Measurements from ENCODE around the gene EYA2.

EYA2 gene

DNA sequence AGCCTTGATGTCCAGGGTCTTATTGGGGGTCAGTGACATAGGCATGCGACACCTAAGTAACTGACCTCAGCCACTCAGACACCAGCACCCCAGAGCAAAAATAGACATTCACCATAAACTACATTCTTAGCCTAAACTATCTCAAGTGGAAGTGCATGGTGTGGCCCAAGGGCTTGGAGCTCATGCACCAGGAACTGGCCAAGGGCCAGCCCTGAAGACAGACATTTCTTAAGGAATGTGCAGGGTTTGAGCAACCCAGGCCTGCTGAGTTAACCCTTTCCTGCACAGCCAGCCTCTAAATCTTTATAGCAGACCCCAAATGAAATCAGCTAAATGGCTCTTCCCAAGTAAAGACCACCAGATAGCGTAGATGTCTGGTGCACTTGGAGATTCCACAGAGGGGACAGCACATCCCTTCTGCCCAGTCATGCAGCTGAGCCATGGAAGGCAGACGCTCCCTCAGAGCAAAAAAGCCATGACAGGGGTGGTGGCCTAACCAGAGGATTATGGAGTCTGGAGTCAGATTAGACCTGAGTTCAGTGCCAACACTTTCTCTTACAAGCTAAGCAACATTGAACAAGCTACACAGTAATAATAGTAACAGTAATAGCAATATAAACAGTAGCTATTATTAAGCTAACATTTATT lies 239.3 kb downstream of the EYA2 start:
- no peak for DNase-seq (ENCODE audit: low read depth in 4 of 4, low spot score in 1 of 4)

DNA sequence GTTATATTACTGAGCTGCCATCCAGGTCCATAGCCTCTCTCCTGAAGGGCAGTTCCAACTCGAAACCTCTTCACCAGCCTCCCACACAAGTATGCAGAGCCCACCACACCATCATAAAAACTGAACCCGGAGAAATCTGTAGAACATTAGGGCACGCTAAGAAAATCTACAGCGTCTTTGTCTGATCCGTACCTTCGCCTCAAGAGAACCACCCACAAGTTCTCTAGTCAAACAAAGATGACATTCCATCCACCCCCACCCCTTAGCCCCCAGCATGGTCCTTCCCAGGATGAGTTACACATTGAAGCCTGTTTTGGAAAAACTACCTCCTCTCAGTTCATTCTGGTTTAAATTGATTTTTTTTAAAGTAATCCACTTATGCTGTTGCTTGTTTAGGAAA lies 242.1 kb downstream of the EYA2 start:
- no peak for DNase-seq (ENCODE audit: low read depth in 4 of 4, low spot score in 1 of 4)

DNA sequence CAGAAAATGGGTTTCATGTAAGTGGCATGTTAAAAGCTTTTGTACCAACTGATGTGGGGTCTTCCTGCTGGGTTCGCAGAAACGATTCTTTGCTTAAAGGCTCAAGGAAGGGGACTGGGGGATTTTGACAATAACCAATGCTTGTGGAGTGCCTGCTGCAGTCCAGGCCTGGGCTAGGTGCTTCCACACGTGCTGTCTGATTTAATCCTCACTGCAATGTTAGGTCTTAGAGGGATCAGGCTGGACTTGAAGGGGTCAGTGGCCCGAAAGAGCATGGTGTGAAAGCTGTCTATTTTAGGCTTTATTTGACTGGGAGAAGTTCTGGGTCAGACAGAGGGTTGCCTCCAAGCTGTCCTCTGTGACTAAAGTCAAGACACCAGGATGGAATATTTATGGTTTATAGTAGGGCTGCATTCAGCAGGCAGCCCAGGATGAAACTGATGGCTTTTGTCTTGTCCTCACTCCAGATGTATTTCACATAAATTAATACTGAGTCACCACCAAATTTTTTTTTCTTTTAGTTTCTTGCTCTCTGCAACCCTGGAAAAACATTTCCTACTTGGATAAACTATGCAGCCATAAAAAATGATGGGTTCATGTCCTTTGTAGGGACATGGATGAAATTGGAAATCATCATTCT lies 242.7 kb downstream of the EYA2 start:
- DNase-seq (ENCODE audit: low read depth in 4 of 4, low spot score in 1 of 4), result no peak

DNA sequence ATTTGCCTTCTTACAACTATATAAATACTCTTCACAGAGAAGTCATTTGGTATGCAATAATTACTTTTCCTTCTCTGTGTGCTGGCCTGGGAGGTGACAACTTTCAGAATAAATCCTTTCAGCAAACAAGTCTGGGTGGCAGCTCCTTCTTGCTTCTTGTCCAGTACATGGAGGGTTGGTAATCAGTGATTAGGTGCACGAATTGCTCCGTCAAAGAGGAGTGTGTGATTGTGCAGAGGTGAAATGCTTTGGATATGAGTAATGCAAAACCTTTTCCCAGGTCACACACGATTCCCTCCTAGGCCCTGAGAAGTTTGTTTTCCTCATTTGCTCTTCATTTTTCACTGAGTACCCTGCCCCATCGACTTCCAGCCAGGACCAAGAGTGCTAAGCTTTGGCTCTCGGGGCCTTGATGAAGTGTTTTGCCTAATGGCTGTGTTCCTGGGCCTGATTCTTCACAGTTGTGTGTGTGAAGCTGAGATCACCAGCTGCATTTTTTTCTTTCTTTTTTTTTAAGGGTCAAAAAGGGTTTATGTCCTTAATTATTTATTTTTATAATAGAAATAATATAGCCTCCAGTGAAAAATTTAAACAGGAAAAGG lies 245.4 kb downstream of the EYA2 start:
- DNase-seq (ENCODE audit: low read depth in 4 of 4, low spot score in 1 of 4), result no peak

DNA sequence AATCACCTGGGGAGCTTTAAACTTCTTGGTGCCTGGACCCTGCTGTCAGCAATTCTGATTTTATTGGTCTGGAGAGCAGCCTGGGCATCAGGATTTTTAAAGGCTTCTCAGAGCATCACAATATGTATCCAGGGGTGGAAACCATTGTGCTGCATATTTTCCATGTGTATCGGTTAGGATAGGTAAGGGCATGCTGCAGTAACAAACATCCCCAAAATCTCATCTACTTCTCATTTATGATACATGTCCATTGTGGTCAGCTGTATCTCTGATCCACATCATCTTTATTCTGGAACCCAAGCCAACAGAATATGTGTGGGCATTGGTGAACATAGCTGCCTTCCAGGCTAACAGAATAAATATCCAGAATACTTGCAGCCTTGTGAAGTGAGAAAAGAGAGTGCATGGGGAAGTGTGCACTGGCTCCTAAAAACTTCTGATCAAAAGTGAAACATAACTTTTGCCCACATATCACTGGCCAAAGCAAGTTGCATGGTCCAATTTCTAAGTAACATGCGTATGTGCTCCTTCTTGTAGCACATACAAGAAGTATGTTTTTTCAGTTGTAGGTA lies 246.8 kb downstream of the EYA2 start:
- DNase-seq (ENCODE audit: low read depth in 4 of 4, low spot score in 1 of 4), result no peak

DNA sequence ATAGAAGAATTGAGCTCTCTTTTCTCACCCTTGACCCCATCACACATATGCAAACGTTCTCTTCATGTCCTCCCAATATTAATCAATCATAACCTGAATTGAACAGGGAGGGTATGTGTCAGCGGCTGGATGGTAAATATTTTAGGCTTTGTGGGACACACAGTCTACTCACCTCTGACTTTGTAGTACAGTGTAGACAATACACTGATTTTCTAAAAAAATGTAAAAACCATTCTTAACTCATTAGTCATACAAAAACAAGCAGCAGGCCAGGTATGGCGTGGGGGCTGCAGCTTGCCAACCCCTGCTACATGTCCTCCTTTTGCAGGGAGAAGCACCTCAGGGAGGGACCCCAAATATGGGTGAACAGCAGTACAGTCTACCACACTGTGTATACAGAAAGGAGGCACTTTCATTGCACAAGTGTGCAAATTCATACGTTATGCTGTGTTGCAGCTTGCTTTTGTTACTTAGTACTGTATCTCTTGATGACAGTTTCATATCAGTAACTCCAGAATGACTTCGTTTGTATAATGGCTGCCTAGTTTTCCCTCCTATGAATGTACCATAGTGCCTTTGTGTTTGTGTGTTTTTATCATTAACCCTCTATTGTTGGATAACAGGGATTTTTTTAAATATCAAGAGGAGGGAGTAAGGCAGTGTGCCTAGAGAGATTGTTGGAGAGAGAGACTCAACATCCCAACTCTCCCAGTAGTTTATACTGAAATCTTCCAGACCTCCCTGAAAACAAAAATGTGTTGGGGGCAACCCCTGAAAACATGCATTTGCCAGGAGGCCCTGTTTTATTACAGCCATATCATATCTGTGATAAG lies 247.5 kb downstream of the EYA2 start:
- DNase-seq (ENCODE audit: low read depth in 4 of 4, low spot score in 1 of 4), result no peak

DNA sequence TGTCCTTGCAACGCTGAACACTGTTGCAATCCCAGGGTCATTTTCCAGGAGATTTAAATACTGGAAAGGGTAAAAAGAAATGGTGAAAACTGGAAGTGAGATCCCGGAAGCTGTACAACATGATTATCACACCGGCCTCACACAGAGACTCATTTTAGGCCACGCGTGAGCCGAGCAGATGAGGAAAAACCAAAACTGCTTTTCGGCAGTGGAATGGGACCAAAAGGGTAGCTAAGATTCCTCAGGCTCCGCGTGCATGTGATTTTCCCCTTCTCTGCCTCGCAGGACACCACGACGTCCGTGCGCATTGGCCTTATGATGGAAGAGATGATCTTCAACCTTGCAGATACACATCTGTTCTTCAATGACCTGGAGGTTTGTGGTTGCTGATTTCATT lies 248.1 kb downstream of the EYA2 start:
- DNase-seq (ENCODE audit: low read depth in 4 of 4, low spot score in 1 of 4), result no peak

- no peak for DNase-seq (ENCODE audit: low read depth in 4 of 4, low spot score in 1 of 4)
These were observed 249.0 kb downstream of the EYA2 start for GRCh38 chr20:47143657-47144056.

- DNase-seq (ENCODE audit: low read depth in 4 of 4, low spot score in 1 of 4), result no peak
These were observed 249.8 kb downstream of the EYA2 start for GRCh38 chr20:47144463-47144862.

GRCh38 chr20:47146686-47147085 lies 252.0 kb downstream of the EYA2 start:
- no peak for DNase-seq (ENCODE audit: low read depth in 4 of 4, low spot score in 1 of 4)

DNA sequence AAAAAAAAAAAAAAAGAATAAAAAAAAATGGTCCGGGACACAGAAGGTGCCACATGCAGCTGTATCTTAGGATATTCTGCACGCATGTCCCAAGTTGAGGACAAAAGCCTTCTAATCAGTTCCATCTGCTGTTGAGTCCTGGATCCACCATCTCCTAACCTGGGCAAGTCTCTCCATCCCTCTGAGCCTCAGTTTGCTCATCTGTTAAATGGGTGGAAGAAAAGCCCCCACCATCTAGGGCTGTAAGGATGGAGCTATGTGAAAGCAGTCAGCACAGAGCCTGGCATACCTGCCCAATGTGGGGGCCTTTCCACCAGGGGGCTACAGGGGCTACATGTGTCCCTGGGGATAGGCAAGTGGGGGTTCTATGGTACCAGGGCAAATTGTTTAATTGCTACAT lies 253.4 kb downstream of the EYA2 start:
- DNase-seq (ENCODE audit: low read depth in 4 of 4, low spot score in 1 of 4), result no peak

GRCh38 chr20:47149939-47150338 lies 255.3 kb downstream of the EYA2 start:
- no peak for DNase-seq (ENCODE audit: low read depth in 4 of 4, low spot score in 1 of 4)

GRCh38 chr20:47150403-47151152 lies 255.9 kb downstream of the EYA2 start:
- no peak for DNase-seq (ENCODE audit: low read depth in 4 of 4, low spot score in 1 of 4)

GRCh38 chr20:47152068-47152467 lies 257.4 kb downstream of the EYA2 start:
- no peak for DNase-seq (ENCODE audit: low read depth in 4 of 4, low spot score in 1 of 4)

DNA sequence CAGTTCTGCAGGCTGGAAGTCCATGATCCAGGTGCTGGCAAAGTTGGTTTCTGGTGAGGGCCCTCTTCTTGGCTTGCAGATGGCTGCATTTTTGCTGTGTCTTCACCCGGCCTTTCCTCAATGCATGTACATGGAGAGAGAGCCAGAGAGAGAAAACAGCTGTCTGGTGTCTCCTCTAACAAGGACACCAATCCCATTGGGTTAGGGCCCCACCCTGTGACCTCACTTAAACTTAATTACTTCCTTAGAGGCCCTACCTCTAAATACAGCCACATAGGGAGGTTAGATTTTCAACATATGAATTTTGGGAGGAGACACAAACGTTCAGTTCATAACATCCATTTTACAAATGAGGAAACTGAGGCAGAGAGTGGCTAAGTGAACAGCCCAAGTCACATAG lies 259.4 kb downstream of the EYA2 start:
- DNase-seq (ENCODE audit: low read depth in 4 of 4, low spot score in 1 of 4), result no peak

DNA sequence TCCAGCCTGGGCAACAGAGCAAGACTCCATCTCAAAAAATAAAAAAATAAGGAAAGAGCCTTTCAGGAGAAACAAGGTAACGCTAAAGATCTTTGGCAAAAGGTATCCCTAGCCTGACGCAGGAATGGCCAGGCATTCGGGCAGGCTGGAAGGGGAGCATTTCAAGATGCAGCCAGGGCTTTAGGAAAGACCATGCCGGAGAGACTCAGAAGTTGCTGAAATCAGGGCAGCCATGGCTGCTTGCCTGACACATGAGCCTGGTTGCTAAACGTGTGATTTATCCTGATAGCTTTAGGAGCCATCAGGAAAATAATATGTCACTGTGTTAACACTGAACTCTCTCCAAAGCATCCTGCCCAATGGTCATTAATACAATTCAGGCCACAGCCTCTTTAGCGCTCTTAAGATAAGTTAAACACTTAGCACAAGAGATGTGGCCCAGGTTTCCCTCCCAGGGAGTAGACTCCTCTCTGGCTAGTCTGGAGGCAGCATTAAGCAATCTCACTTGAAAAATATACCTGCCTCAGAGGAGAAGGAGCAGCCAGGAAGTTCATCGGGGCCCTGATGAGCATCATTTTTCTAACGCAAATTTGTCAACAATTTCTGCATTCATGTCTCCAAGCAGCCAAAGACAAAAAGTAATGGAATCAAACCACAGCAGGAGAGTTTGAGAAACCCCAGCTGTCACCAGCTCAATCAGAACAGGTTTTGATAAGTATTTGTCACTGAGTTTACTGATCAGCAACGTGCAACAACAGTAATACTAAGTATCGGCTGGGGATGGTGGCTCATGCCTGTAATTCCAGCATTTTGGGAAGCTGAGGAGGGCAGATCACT lies 261.9 kb downstream of the EYA2 start:
- DNase-seq (ENCODE audit: low read depth in 4 of 4, low spot score in 1 of 4), result no peak

DNA sequence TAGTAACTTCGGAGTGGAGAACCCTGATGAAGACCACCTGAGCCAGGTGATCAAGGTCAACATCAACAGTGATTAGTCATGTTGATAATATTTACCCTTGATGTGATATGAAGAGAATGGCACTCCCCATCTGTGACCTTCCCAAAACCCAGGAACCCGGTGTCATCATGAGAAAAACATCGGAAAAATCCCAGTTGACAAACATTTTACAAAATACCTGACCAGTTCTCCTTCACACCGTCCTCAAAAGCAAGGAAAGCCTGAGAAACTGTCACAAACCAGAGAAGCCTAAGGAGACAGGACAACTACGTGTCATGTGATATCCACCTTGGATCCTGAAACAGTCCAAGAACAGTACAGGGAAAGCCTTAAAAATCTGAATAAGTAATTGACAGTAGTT lies 264.5 kb downstream of the EYA2 start:
- DNase-seq (ENCODE audit: low read depth in 4 of 4, low spot score in 1 of 4), result no peak

DNA sequence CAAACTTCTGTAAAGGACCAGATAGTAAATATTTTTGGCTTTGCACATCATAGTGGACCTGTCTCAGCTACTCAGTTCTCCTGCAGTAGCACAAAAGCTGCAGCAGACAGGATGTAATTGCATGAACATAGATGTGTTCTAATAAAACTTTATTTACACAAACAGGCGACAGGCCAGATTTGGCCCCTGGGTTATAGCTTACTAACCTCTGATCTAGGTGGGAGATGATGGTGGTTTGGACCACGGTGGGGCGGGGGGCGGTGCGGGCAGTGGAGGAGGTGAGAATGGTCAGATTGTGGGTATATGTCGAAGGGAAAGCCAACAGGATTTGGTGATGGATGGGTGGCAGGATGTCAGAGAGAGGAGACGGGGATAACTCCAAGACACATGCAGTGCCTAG lies 265.6 kb downstream of the EYA2 start:
- no peak for DNase-seq (ENCODE audit: low read depth in 4 of 4, low spot score in 1 of 4)

GRCh38 chr20:47160992-47161391 lies 266.3 kb downstream of the EYA2 start:
- DNase-seq (ENCODE audit: low read depth in 4 of 4, low spot score in 1 of 4), result no peak

DNA sequence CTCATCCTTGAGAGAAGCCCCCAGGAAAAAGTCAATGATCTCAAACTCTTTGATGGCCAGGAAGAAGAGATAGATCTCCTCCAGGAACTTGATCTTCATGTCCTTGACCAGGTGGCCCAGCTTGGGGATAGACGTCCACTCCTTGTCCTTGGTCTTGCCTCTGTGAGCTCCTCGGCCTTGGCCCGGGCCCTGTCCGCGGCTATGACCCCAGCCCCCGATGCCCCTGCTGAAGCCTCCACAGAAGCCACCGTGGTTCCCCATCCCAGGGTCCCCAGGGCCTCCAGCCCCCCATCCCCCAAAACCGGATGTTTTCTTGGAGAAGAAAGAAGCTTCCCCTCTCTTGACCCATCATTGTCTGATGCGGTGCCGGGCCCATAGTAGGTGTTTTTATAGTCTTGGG lies 266.8 kb downstream of the EYA2 start:
- no peak for DNase-seq (ENCODE audit: low read depth in 4 of 4, low spot score in 1 of 4)

All from stimulated activated CD4-positive, alpha-beta T cell treated with anti-CD3 and anti-CD28 coated beads, Interleukin-1b, Interleukin-23, amount 100 ng/mL, for 24 hours (primary cell).